ENCODE data around the gene PPIE. TPM values are rescaled to one million over a fixed set of nuclear protein-coding genes. Genes with fewer than 3 reads are reported as not detected.

Gene PPIE
- polyA plus RNA-seq, 1 donor (not counting 4 experiments of a cell fraction or from before 2014, with no cell fraction given) = 60.6 TPM

DNA sequence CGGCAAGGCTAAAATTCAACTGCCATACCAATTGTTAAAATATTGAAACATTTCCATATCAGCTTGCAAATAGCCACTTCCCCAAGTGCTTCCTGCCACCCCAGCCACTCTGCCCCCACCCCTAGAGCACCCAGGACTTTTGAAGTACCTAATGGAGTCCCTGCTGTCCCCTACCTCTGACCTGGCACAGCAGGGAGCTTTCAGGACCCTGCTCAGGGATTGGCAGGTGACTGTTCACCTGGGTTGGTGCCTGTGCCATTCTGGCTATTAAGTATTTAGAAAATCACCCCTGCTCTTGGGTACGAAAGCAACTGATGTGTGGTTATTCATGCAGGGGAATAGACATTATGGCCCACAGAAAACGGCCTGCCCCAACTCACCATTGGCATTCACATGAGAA lies 38.3 kb upstream of the PPIE start:
- Histone ChIP-seq H3K9me1 (ENCODE audit: control insufficient read depth, extremely low read depth, insufficient read depth, low read length) (no peaks in the 10 kb centered on the region), H3K27me3 (ENCODE audit: control insufficient read depth, extremely low read depth, insufficient read depth, low read length) (peaks cover 40% of the 10 kb centered on the region), H2AFZ (ENCODE audit: control insufficient read depth, low read length) (no peak overlapping the region), H3K9ac (ENCODE audit: control insufficient read depth, extremely low read depth, insufficient read depth, low read length) (no peak overlapping the region), H3K4me1 (ENCODE audit: control insufficient read depth, extremely low read depth, insufficient read depth, low read length) (peaks cover 3% of the 10 kb centered on the region), H3K4me3 (ENCODE audit: control insufficient read depth in 2 of 3, extremely low read depth in 1 of 3, insufficient read depth in 2 of 3, low read depth in 1 of 3, low read length in 3 of 3) (no peak overlapping the region), H3K79me2 (ENCODE audit: control insufficient read depth, insufficient read depth, low read length) (no peaks in the 10 kb centered on the region), H4K20me1 (ENCODE audit: control insufficient read depth, extremely low read depth, insufficient read depth, low read length) (no peaks in the 10 kb centered on the region), H3K27ac (ENCODE audit: control insufficient read depth, insufficient read depth, low read length) (no peak overlapping the region), H3K9me3 (ENCODE audit: control insufficient read depth, low read depth, low read length) (no peaks in the 10 kb centered on the region), H3K36me3 (ENCODE audit: control insufficient read depth in 2 of 2, extremely low read depth in 1 of 2, insufficient read depth in 2 of 2, low read length in 2 of 2) (no peaks in the 10 kb centered on the region), H3K4me2 (ENCODE audit: control insufficient read depth, extremely low read depth, insufficient read depth, low read depth, low read length) (no peak overlapping the region)
- dilution Hi-C loops (cut with MboI; ENCODE audit: extremely low pct_ligation_motif_present, low sequenced_read_pairs) = no loop called here
- no peak for FAIRE-seq
- TF ChIP-seq, protein P1, sequence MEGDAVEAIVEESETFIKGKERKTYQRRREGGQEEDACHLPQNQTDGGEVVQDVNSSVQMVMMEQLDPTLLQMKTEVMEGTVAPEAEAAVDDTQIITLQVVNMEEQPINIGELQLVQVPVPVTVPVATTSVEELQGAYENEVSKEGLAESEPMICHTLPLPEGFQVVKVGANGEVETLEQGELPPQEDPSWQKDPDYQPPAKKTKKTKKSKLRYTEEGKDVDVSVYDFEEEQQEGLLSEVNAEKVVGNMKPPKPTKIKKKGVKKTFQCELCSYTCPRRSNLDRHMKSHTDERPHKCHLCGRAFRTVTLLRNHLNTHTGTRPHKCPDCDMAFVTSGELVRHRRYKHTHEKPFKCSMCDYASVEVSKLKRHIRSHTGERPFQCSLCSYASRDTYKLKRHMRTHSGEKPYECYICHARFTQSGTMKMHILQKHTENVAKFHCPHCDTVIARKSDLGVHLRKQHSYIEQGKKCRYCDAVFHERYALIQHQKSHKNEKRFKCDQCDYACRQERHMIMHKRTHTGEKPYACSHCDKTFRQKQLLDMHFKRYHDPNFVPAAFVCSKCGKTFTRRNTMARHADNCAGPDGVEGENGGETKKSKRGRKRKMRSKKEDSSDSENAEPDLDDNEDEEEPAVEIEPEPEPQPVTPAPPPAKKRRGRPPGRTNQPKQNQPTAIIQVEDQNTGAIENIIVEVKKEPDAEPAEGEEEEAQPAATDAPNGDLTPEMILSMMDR (optimal IDR thresholded peaks at IDR 0.05 in 1 of 3, IDR thresholded peaks at IDR 0.05 in 1 of 3, conservative IDR thresholded peaks at IDR 0.05 in 1 of 3; ENCODE audit: extremely low read depth in 1 of 3, insufficient read depth in 2 of 3, low read length in 3 of 3) = no peak
- no peak for DNase-seq (ENCODE audit: low read depth, low spot score)

GRCh38 chr1:39701049-39701439 lies 37.6 kb upstream of the PPIE start:
- Histone ChIP-seq H3K4me2 (ENCODE audit: control insufficient read depth, extremely low read depth, insufficient read depth, low read depth, low read length) (peak overlapping the region; percentile 39), H3K4me1 (ENCODE audit: control insufficient read depth, extremely low read depth, insufficient read depth, low read length) (peaks cover 3% of the 10 kb centered on the region), H2AFZ (ENCODE audit: control insufficient read depth, low read length) (no peak overlapping the region), H3K4me3 (ENCODE audit: control insufficient read depth in 2 of 3, extremely low read depth in 1 of 3, insufficient read depth in 2 of 3, low read depth in 1 of 3, low read length in 3 of 3) (no peak overlapping the region), H3K9me1 (ENCODE audit: control insufficient read depth, extremely low read depth, insufficient read depth, low read length) (no peaks in the 10 kb centered on the region), H3K9me3 (ENCODE audit: control insufficient read depth, low read depth, low read length) (no peaks in the 10 kb centered on the region), H3K9ac (ENCODE audit: control insufficient read depth, extremely low read depth, insufficient read depth, low read length) (no peak overlapping the region), H3K36me3 (ENCODE audit: control insufficient read depth in 2 of 2, extremely low read depth in 1 of 2, insufficient read depth in 2 of 2, low read length in 2 of 2) (no peaks in the 10 kb centered on the region), H3K27me3 (ENCODE audit: control insufficient read depth, extremely low read depth, insufficient read depth, low read length) (peaks cover 37% of the 10 kb centered on the region), H3K27ac (ENCODE audit: control insufficient read depth, insufficient read depth, low read length) (no peak overlapping the region), H4K20me1 (ENCODE audit: control insufficient read depth, extremely low read depth, insufficient read depth, low read length) (no peaks in the 10 kb centered on the region), H3K79me2 (ENCODE audit: control insufficient read depth, insufficient read depth, low read length) (no peaks in the 10 kb centered on the region)
- dilution Hi-C loops (cut with MboI; ENCODE audit: extremely low pct_ligation_motif_present, low sequenced_read_pairs) = no loop called here
- TF ChIP-seq, protein P1 (optimal IDR thresholded peaks at IDR 0.05 in 1 of 3, IDR thresholded peaks at IDR 0.05 in 1 of 3, conservative IDR thresholded peaks at IDR 0.05 in 1 of 3; ENCODE audit: extremely low read depth in 1 of 3, insufficient read depth in 2 of 3, low read length in 3 of 3) = no peak
- no peak for TF ChIP-seq EZH2 (IDR thresholded peaks at IDR 0.05; ENCODE audit: low read length)
- FAIRE-seq (no peak), DNase-seq (ENCODE audit: low read depth, low spot score) (no peak)
